ENCODE results near the gene AMIGO3. TPM values are rescaled to one million over a fixed set of nuclear protein-coding genes. Genes with fewer than 3 reads are reported as not detected.
A peak's percentile ranks its signal among the peaks of the same experiment; 100 is the strongest.

Gene AMIGO3
- total and polyA plus RNA-seq, 2 of the 8 experiments (the other 6 are each of a cell fraction or from before 2014, with no cell fraction given): 1.6 to 8.8 TPM

GRCh38 chr3:49703443-49703927 lies 16.0 kb downstream of the AMIGO3 start:
- no peak overlapping the region for H4K8ac ChIP-seq (ENCODE audit: extremely low read depth, insufficient read depth, low read length)
- WGBS, 2 experiments (ENCODE audit: extremely low coverage in 1 of 2, insufficient coverage in 1 of 2, insufficient read length in 1 of 2, insufficient replicate concordance in 2 of 2, low coverage in 1 of 2, low lambda C conversion rate in 2 of 2, missing lambda C conversion rate in 1 of 2): 82% methylated on average over 14 of the region's 14 CpGs; no CpG with 5 or more reads in 1 of the 2 experiments
- H3K36me3 ChIP-seq (ENCODE audit: control insufficient read depth in 2 of 4, insufficient read depth in 4 of 4, low read length in 3 of 4): peaks cover 4 to 5% (median 5%) of the 10 kb centered on the region in 4 experiments; a peak in 5 of 8 replicates
- no peak overlapping the region for H2BK15ac ChIP-seq (ENCODE audit: low read length)
- FAIRE-seq (no peak), DNase-seq (ENCODE audit: low read depth in 1 of 2, low spot score in 2 of 2) (peak in 1 of 2 experiments; percentile 76)
- H3K4me2 ChIP-seq (ENCODE audit: insufficient read depth in 1 of 2, low read depth in 2 of 2, low read length in 2 of 2): no peak overlapping the region
- H2BK120ac ChIP-seq (replicated peaks; ENCODE audit: low read depth, low read length): no peak overlapping the region
- peaks cover 0 to 15% of the 10 kb centered on the region in 2 experiments for H4K20me1 ChIP-seq (replicated peaks in 1 of 2; ENCODE audit: control insufficient read depth in 1 of 2, insufficient read depth in 2 of 2, low read length in 2 of 2)
- peaks cover 0 to 9% (median 5%) of the 10 kb centered on the region in 4 experiments; a peak in 5 of 7 replicates for H3K4me1 ChIP-seq (replicated peaks in 1 of 4; ENCODE audit: control insufficient read depth in 3 of 4, insufficient read depth in 4 of 4, low read length in 3 of 4)
- no peaks in the 10 kb centered on the region for H3K23me2 ChIP-seq (ENCODE audit: low read depth, low read length)
- no peak overlapping the region for H2AK5ac ChIP-seq (ENCODE audit: low read depth, low read length)
- ChIA-PET CTCF (ENCODE audit: partially characterized antibody) (interaction anchor here (0.6 to 9.7 kb wide), 17 partner anchors 9 to 203 kb away, joined by 3 to 127 read pairs (median 3); partner anchors contain the start of genes AMIGO3 and GMPPB), POLR2A (ENCODE audit: partially characterized antibody) (interaction anchor here (1.1 to 5.7 kb wide), 5 partner anchors 9 to 51 kb away, joined by 3 to 57 read pairs (median 3); partner anchors contain the start of gene AMIGO3)
- H3K27me3 ChIP-seq (replicated peaks in 1 of 4; ENCODE audit: control insufficient read depth in 3 of 4, extremely low read depth in 1 of 4, insufficient read depth in 3 of 4, low read length in 3 of 4): no peaks in the 10 kb centered on the region
- H2BK20ac ChIP-seq (ENCODE audit: low read length): no peak overlapping the region
- peak overlapping the region; percentile 50; the same call in 1 of the 2 replicates for H2BK12ac ChIP-seq (ENCODE audit: low read depth, low read length)
- H3K27ac ChIP-seq (ENCODE audit: low read depth, low read length): no peak overlapping the region
- H3K4me3 ChIP-seq (ENCODE audit: extremely low read depth in 1 of 4, insufficient read depth in 2 of 4, low read depth in 3 of 4, low read length in 4 of 4): no peak overlapping the region
- no peak overlapping the region for H3K56ac ChIP-seq (replicated peaks; ENCODE audit: insufficient read length, low read depth, low read length)
- H3K9me3 ChIP-seq (ENCODE audit: insufficient read depth in 2 of 2, low read depth in 1 of 2, low read length in 1 of 2): no peaks in the 10 kb centered on the region
- no peak overlapping the region for H3K4ac ChIP-seq (replicated peaks; ENCODE audit: insufficient read length, low read depth, low read length)
- H3K79me1 ChIP-seq (ENCODE audit: low read depth, low read length): no peaks in the 10 kb centered on the region
- H2BK5ac ChIP-seq (ENCODE audit: low read depth, low read length): no peak overlapping the region
- H4K91ac ChIP-seq (replicated peaks; ENCODE audit: insufficient read length, low read length): no peak overlapping the region
- H3K14ac ChIP-seq (ENCODE audit: insufficient read length): no peak overlapping the region
- no peak overlapping the region for H3K18ac ChIP-seq (ENCODE audit: extremely low read depth, low read length)
- no peak overlapping the region for H4K5ac ChIP-seq (ENCODE audit: insufficient read length, low read depth, low read length)
- H3K79me2 ChIP-seq (ENCODE audit: control insufficient read depth in 1 of 2, insufficient read depth in 2 of 2, low read length in 2 of 2): no peaks in the 10 kb centered on the region
- no peak overlapping the region for H3K9ac ChIP-seq (replicated peaks in 1 of 4; ENCODE audit: extremely low read depth in 1 of 4, low read depth in 3 of 4, low read length in 3 of 4)
- no peak overlapping the region for H3K23ac ChIP-seq (ENCODE audit: insufficient read length)
- no peak overlapping the region for H2AFZ ChIP-seq (ENCODE audit: low read length)
- no peak for TF ChIP-seq SP1 (IDR thresholded peaks at IDR 0.05; ENCODE audit: low read depth, low read length)
- TF ChIP-seq RAD21 (IDR thresholded peaks at IDR 0.05 in 1 of 2, conservative IDR thresholded peaks at IDR 0.05 in 1 of 2; ENCODE audit: low read depth in 2 of 2, low read length in 2 of 2): peak; percentile 88 to 91
- TF ChIP-seq YY1 (IDR thresholded peaks at IDR 0.05; ENCODE audit: low read depth, low read length): no peak
- no peak for TF ChIP-seq TAF1 (IDR thresholded peaks at IDR 0.05; ENCODE audit: low read depth, low read length)
- TF ChIP-seq, protein P1, sequence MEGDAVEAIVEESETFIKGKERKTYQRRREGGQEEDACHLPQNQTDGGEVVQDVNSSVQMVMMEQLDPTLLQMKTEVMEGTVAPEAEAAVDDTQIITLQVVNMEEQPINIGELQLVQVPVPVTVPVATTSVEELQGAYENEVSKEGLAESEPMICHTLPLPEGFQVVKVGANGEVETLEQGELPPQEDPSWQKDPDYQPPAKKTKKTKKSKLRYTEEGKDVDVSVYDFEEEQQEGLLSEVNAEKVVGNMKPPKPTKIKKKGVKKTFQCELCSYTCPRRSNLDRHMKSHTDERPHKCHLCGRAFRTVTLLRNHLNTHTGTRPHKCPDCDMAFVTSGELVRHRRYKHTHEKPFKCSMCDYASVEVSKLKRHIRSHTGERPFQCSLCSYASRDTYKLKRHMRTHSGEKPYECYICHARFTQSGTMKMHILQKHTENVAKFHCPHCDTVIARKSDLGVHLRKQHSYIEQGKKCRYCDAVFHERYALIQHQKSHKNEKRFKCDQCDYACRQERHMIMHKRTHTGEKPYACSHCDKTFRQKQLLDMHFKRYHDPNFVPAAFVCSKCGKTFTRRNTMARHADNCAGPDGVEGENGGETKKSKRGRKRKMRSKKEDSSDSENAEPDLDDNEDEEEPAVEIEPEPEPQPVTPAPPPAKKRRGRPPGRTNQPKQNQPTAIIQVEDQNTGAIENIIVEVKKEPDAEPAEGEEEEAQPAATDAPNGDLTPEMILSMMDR (IDR thresholded peaks at IDR 0.05; ENCODE audit: control extremely low read depth in 1 of 3, insufficient read depth in 1 of 3, low read depth in 1 of 3, low read length in 3 of 3): peak in 2 of 3 experiments; percentile 87 to 97; a peak in 3 of 4 replicates
- TF ChIP-seq CREB1 (IDR thresholded peaks at IDR 0.05): no peak; the same call in 1 of the 2 replicates
- peak; percentile 48; the same call in 1 of the 2 replicates for TF ChIP-seq GABPA (IDR thresholded peaks at IDR 0.05; ENCODE audit: borderline replicate concordance, insufficient read depth, low read length)
- TF ChIP-seq SIN3A (conservative IDR thresholded peaks at IDR 0.05 in 1 of 2, IDR thresholded peaks at IDR 0.05 in 1 of 2; ENCODE audit: low read depth in 1 of 2, low read length in 2 of 2): 0 out of 4 replicates have a peak, but pooled peaks of 1 of the 2 experiments have one; percentile 18
- no peak for TF ChIP-seq HDAC6 (IDR thresholded peaks at IDR 0.05; ENCODE audit: low read depth, low read length)
- TF ChIP-seq POU5F1 (IDR thresholded peaks at IDR 0.05; ENCODE audit: low read depth, low read length): no peak
